NCI-H1092 (cell line): Measurements from ENCODE around the gene FRMPD1.

ENCODE experiments used
- DNase-seq: peaks from one replicate; lab custom pipeline; 2025; lab: John Stamatoyannopoulos, UW

FRMPD1 gene

DNA sequence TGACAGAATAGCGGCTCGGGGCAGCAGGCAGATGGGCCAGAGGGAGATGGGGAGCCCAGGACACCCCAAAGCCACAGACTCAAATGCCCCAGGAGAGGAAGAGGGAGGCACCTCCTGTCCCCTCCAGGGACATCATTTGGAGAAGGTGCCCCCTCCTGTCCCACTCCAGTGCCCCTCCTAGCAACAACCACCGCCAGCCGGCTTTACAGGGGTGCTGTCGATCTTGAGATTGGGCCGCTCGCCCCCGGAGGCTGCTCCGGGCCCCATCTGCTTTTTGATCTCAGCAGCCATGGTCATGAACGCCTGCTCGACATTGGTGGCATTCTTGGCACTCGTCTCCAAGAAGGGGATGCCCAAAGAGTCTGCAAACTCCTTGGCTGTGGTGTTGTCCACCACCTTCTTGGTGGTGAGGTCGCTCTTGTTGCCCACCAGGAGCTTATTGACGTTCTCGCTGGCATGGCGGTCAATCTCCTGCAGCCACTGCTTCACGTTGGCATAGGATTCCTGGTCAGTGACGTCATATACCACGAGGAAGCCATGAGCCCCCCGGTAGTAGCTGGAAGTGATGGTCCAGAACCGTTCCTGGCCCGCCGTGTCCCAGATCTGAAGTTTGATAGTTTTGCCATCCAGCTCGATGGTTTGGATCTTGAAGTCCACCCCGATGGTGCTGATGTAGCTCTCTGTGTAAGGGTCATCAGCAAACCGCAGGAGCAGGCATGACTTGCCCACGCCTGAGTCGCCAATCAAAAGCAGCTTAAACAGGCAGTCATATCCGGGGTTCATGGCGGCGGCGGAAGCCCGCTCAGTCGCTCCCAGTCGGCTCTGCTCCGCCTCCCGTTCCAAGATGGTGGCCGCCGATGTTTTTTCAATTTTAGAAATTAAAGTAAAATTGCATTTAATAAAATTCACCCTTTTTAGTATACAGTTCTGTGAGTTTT, 14.0 kb upstream of the FRMPD1 start:
- DNase-seq: no peak

DNA sequence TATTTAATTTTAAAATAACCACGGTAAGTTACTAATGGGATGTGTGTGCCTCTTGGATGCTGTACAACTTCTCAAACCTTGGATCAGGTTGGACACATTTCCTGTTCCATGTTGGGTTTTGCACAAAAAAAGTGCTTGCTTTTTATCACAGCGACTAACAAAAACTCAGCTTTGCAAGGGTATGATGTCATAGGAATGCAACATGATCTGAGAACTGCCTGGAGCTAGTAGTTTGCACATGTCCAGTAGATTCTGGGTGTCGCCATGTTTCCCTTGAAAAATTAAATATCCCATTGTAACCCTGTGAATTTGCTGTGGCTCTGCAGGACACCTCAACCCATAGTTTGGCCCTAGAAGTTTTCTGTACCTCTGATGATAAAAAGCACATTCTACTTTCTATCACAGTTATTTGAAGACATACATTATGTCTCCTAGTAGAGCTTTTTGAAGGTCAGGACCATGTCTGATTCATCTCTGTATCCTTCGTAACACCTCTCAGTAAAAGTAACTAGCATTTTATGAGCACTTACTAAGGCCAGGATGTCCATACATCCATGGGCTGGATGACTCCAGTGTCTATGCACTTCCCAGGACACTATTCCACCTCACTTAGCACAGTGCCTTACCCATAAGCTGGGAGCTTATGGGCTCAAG, 11.5 kb upstream of the FRMPD1 start:
- DNase-seq: no peak

DNA sequence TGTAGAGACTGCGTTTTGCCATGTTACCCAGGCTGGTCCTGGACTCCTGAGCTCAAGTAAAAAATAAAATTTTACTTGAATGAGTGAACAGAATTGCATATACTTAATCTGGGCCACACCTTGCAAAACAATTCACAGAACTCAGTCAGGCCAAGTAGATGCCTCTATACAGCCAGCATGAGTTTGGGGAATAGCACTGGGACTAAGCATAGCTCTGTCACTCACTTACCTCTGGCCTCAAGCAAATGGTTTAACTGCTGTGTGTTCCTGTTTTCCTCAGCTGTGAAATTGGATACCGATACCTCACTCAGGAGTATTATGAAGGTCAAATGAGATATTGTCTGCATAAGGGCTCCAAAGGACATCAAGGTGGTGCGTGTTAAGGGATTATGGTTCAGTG, 10.9 kb upstream of the FRMPD1 start:
- DNase-seq: no peak

DNA sequence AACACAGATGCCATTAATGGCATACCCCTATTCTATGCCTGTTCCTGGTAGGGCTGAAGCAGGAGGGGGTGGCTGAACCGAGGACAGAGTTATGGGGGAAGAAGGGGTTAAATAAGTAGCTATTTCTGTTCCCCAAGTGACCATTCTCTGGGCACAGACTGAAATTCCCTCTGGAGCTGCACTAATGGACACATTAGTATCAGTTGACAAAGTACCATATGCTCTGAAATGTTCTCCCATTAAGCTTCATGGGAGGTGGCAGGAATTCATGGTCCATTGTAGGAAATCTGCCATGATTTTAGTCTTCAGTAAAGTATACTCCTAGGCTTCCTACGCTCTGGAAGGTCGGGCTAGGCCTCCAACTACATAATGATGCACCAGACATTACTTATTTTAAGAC, 10.5 kb upstream of the FRMPD1 start:
- no peak for DNase-seq

DNA sequence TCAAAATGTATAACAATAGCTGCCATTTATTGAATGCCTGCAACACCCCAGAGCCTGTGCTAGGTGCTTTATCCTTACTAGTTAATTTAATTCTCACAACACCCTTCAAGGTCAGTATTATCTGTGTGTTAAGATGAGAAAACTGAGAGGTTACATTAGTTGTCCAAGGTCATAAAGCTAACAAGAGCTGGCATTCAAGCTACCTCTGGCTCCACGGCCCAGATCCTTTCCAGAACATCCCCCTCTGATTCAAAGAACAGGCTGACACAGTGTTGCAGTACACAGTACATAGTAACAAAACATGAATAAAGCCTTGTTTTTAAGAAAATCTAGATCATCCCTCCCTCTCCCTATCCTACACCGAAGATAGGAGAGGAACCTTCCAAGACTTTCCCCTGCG, 9.4 kb upstream of the FRMPD1 start:
- DNase-seq: no peak

DNA sequence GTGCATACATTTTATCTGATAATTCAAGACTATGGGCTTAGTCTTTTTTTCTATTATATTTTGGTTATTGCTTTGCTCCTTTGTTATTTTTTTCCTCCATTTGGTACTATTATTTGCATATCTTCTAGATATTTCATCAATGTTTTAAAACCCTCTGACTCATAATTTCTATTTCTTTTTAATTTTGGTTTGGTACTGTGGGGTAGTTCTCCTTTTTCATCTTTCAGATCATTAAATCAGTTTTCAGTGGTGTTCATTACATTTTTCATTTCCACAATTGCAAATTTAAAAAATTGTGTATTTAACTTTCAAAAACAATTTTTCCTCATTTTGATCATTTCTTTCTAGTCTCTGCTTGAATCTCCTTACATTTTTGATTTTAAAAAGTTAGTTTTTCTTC, 7.5 kb upstream of the FRMPD1 start:
- no peak for DNase-seq

DNA sequence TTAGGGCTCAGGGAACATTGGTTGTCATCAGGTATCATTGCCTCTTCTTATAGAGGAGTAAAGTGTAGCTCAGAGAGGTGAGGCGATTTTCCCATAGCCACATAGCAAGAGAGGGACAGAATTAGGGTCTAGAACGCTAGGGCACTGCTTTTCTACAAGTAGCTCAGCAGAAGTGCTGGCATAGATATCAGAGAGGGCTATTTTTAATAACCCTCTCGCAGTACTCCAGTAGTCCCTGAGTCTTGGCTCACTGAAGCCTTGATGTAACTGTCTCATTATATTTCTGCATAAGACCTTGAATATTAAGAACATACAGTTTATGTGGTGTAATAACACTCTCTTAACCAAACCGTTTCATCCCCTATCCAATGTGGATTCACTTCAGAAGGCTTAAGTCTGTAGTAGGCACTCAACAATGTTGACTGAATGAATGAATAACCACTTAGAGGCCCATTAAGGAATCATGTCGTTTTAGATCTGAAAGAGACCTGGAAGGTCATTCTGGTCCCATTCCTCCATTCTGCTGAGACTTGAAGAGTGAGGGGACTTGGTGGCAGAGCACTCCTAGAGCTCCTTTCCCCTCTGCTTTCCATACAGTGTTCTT, 4.7 kb upstream of the FRMPD1 start:
- no peak for DNase-seq

DNA sequence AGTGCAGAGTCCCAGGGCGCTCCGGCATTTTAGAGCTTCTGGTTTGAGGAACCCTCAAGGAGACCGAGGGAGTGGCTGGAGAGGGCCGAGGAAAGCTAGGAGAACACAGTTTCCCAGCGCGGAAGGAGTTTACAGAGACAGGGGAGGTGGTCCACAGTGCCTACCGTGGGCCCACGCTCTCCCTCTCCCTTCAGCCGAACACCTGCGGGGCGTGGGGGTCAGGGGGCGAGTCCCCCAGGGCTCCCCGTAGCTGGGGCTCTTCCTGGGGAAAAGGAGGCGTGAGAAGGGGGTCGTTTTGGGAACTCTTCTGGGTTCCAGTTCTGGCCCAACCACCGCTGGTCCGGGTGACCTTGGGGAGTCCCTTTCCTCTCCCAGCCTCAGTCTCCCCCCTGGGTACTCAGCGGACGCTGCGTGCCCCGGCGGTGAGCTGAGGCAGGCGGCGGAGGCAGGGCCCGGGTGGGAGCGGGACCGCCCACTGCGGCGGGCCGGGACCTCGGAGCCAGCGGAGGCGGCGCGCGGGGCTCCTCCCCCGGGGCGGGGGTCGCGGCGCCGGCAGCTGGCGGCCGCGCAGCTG, 368 bp upstream of the FRMPD1 start:
- no peak for DNase-seq

DNA sequence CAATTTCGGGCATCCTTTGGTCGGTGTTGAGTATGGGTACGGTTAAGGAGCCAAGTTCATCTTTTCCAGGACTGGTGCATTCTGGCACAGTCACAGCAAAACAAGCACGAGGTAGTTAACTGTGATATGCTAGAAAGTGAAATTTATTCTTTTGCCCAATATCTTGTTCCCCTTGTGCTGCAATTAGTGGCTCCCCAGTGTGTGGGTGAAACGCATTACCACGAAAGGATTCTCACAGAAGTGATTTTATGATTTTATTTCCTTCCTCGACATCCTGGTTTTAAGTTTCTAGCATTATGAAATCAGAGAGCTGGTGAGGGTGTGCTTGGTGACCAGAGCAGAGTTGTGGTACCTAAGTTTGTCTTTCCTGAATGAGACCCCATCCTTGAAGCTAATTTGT, 1.5 kb downstream of the FRMPD1 start:
- no peak for DNase-seq

DNA sequence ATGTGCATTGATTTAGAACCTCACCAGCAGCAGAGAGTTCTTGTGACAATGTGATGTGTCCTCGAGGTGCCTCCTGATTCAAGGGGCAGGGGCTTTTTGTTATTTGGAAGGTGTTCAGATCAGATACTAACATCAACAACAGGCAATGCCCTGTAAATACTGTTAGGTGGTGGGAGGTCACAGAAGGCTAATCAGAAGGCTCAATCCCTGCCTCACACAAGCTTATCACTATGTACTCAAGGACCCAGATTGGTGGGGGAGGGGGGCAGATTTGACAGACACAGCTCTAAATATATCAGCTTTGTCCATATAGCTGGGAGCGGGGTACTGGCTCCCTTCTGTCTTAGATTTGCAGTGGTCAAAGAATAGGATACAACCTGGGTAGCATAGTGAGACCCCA, 2.6 kb downstream of the FRMPD1 start:
- DNase-seq: no peak

DNA sequence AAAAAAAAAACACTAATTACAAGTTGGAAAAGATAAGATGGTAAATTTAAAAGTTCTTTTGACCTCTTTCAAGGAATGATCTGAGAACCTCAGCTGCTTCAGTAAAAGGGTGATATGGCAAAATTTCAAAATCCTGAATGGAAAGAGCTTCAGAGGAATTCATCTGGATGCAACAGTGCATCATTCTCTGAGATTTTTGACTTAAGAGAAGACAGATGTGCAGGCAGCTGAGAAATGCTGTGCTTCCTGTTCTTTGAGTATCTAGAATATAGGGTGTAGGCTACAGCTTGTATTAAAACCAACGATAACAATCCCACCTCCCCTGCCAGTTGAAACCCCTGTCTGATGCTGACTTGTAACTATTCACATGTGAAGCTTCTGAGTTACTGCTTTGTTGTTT, 6.2 kb downstream of the FRMPD1 start:
- DNase-seq: no peak

DNA sequence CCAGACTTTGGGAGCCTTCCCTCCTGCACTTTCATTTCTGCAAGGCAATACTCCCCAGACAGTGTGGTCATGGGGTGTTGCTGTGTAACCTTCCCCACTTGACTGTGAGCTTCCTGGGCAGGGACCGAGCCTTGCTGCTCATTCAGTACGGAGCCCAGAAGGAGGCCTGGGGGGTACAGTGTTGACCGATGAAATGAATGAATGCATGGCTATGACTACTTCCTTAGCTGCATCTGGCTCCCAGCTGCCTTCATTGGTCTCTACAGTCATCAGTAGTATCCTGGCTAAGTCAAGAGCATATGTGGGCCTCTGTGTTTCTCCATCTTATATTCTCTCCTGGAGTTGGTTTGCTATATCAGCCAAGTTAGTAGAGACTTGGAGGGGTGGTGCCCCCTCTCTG, 9.9 kb downstream of the FRMPD1 start:
- no peak for DNase-seq

DNA sequence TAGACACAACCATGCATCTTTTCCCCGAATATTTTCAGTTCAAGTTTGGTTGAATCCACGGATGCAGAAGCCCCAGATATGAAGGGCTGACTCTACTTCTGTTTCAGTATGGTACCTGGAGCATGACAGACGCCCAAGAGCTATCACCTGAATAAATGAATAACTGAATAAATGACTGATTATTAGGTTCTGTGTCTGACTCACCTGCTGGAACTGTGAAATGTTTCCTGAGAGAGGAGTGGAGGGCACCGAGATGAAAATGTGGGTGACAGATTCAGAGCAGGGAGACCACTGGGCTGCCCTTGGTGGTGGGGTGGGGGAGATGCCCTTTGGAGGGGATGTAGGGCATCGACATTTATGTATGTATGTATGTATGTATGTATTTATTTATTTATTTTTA, 13.2 kb downstream of the FRMPD1 start:
- no peak for DNase-seq

DNA sequence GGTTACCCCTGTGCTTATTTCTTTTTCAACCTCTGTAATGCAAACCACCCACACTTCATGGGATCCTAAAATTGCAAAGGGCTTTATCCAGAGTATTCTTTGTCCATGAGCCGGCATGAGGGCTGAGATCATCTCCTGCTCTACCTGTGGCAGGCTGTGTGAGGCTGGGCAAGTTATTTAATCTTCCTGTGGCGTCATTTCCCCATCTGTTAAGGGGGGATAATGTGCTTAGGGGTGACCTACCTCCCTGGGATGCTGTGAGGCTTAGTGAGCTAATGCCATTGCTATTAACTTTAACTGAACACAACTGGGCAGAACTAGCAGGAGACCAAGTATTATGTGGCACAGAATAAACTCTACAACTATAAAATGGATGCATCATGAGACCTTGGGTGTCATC, 17.0 kb downstream of the FRMPD1 start:
- no peak for DNase-seq

DNA sequence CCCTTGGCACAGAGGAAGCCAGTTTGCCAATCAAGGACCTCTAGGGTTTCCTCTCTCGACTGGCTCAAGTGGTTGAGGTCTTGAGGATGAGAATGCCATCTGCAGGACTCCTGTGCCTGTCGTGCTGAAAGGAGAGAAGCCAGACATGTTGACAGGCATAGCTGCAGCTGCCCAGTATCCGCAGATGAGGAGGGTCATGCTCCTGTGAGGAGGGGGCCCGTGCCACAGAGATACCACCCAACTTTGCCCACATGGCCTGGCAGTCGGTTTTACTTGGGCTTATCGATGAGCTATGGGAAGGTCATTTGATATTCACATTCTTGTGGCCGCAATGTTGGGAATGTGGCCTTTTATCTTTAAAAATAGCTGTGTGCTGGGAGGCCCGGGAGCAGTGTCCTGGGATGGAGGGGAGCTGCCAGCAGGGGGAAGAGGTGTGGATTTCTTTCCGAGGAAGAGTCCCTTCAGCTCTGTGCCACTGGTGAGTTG, 17.4 kb downstream of the FRMPD1 start:
- no peak for DNase-seq

DNA sequence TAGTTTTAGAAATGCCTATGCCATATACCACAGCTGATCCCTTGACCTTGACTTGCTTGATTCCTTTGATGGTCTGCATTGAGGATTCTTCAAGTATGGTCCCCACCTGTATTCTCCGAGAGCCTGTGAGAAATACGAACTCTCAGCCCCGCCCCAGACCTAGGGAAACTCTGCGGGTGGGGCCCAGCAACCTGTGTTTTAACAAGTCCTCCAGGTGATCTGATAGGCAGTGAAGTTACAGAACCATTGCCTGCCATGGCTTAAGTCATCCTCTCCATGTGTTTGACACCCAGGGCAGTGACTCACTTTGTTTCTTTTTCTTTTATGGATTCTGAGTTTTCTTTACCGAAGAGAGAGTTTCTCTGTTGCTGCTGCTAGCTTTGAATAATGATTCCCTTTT, 18.5 kb downstream of the FRMPD1 start:
- no peak for DNase-seq

DNA sequence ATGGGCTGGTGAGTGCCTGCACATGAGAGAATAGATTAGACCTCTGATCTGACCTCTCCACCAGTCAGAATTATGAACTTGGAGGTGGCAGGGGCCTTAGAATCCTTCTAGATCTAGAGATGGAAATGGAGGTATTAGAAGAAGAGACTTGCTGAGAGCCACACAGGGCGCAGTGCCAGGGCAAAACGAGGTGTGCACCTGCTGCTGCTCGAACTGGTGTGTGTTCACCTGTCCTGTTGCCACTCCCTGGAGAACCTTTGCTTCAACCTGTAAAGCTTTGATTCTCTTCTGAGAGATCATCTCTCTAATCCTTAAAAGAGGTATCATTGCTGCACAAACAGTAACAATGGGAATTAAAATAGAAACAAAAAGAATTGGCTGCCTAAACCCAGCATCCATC, 24.9 kb downstream of the FRMPD1 start:
- peak; percentile 62 for DNase-seq

DNA sequence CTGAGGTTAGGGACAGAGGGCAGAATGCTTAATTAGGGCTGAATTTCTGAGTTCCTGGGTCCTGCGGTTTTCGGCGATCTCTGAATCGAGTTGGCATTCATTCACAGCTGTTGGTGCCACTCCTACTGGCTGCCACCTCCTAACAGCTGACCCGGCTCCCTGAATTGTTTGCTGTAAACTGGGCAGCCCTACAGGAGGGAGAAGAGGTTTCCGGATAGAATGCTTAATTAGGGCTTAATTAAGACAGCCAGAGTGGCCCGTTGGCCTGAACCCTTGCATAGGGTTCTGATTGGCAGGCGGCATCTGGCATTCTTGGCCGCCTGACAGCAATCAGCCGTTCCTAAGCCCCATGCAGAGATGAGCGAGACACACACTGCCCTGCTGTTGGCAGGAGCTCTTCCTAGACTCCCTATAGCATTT, 25.7 kb downstream of the FRMPD1 start:
- peak; percentile 94 for DNase-seq

DNA sequence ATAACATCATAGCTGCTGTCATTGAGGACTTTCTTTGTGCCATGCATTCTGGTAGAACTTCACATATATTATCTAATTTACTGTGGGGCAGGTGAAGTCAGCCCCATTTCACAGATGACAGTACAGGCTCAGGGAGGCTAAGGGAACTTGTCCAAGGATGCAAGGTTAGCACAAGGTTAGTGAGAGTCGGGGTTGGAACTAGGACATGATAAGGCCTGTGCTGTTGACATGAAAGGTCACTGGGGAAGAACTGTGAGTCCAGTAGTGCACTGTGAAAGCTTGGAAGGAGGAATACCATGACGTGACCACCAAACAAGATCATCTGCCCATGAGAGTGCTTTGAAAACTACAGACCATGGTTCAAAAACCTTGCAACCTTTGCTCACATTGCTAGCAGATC, 26.7 kb downstream of the FRMPD1 start:
- DNase-seq: no peak

DNA sequence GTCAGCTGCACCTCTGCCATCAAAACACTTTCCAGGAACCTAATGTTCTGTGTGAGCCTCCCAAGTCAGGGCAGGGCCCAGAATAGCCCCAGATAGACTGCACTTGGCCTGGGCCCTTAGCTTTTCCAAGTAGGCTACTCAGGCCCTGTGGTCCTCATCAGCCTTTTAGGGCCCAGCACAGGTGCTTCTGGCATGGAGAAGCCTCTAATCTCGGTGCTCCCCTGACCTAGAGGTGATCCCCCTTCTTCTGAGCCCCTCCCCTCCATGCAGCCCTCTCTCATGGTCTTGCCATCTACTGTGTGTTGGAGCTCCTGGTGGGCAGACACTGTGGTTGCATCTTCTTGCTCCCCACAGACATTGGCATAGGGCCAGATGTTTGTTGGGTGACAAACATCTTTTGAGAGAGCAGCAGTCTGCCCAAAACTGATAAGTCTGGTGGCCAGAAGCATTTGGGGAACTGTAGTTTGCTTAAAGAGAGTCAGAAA, 28.1 kb downstream of the FRMPD1 start:
- no peak for DNase-seq

DNA sequence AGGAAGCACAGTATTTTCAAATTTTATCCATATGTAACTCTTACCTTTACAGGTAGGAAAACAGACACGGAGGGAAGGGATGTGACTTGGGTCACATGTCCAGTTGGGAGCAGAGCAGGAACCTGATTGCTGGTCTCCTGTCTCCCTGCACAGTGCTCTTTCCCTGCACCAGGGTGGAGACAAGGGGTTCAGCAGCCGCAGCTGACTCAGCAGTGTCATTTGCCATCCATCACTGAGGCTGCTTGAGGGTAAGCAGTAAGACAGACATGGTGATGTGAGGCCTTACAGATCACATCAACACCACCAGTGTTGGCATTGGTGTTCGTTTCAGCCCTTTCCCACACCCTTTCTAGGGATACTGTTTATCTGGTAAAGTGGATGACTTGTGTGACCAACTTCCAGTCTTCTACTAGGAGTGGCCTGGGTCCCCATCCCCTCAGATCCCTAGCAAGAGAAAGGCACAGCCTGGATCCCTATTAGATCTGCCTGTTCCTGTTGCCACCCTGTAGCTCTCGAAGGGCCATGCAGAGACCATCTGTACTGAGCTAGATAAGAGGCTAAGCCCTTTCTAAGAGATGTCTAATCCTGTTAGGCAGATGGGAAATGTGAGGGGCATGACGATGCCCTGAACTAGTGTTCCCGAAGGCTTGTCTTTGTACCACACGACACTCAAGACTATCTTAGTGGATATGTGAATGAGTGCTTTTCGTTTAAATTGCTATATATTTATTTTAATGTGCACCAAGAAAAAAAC, 29.1 kb downstream of the FRMPD1 start:
- DNase-seq: no peak

DNA sequence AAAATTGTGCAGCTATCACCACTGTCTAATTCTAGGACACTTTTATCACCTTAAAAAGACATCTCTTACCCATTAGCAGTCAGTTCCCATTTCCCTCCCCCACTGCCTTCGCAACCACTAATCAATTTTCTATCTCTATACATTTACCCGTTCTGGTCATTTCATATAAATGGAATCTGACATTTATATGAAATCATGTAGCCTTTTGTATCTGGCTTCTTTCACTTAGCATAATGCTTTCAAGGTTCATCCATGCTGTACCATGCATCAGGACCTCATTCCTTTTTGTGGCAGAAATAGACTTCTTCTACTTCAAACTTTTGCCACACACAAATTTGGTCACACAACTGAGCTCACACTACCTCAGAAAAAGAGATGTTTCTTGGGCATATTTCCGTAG, 32.2 kb downstream of the FRMPD1 start:
- no peak for DNase-seq
